Kidney tubule cell (primary cell): ENCODE data around the gene ALG2.

Experiments used
- DNase-seq: peaks from one replicate; pipeline ENCODE4 v3.0.0-alpha.2; 2018; ENCODE audit warnings: low spot score

ALG2 gene

DNA sequence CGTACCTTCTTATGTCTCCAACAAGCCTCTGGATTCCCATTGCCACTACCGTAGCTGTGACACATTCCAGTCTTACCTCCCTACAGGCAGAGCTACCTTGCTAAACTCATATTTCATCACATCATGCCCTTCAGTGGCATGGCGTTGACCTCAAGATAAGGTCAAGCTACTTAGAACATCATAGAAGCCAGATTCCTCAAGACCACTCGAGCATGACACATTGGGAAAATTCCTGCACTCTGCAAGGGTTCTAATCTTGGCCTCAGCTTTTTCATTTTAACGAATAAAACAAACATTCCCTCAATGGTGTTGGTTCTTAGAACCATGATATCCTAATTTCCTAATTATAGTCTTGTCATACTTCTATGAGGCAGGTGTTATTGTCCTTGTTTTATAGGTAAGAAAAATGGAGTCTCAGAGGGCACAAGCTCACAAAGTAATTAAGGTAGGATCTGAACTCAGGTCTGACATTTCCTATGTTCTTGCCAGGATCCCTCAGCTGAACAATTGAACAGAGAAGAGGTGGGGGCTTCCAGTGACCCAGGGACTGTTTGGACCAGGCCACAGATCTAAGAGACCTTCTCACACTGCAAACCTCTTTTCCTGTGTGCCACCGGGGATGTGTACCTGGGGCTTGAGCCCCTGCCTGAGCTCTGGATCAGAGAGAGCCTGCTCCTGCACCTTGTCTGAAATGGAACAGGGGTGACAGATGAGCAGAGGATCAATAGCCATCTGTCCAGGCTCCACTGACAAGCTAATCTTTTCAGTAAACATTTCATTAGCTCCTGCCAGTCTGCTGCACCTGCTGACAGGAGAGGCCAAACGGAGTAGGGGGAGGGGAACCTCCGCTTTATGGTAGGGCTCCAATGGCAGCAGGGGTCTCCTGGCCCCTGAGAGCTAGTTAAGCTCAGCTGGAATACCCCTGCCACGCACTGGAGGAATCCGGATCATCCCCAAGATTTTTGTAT, 49.3 kb downstream of the ALG2 start:
- DNase-seq: peak; percentile 77

DNA sequence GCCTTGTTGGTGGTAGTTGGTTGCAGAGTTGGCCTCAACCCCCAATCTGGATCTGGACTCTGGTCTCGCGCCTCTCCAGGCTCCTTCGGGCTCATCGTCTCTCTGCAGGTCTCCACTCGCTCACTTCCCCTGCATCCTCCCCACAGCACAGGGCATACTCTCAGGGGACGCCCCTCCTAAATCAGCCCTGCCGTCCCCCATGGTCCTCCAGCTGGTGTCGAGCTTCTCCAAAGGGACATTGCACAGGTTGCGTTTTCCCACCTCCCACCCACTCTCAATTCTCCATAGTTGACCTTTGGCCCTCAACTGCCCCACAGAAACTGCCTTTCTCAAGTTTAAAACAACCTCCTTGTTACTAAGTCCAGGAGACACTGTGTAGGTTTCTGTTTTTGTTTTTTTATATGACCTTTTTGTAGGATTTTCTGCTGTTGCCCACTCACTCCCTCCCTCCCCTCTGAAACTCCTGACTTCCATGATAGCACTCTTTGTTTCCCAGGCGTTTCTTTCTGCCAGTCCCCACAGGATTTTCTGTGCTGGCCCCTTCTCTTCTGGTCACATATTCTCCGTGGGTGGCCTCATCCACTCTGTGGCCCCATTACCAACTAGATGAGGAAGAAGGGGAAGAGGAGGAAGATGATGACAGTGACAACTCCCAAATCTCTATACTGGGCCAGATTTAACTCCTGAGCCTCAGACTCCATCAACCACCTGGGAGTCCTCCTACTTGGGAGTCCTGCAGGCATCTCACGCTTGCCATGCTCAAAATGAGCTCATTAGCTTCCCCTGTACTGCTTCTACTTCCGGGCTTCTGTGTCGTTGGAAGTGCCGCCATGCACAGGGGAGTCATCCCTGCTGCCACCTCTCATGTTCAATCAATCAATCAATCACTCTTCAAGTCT, 50.3 kb downstream of the ALG2 start:
- DNase-seq: no peak

DNA sequence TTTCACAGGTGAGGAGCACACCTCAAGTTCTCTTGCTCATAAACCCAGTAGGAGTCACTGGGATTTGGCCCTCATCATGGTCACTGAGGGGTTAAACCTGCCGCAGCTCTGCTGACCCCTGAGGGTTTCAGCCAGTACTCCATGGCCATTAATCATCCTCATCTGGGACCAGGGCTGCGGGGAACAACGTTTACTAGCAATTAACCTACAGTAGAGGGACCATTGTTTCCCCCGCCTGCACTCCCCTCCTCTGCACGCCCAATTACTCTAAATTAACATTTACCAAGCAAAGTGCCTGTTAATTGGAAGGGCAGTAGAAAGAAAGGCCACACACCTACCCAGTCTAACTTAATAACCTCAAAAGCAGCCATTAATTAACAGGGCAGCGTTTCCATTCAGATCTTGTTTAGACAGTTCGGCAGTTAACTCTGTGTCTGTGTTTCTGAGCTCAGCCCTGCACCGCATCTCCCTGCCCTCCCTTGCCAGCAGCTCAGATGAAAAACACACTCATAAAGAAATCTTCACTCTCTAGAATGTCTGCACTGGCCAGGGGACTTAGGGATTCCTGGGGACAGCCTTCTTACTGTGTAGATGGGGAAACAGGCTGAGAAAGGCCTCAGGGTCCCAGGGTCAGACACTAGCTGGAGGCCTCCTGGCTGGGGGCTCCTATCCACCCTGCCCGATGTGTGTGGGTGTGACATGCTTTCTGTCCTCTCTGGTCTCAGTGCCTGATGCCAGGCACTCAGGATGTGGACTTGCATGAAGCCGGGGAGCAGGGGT, 51.6 kb downstream of the ALG2 start:
- DNase-seq: no peak

DNA sequence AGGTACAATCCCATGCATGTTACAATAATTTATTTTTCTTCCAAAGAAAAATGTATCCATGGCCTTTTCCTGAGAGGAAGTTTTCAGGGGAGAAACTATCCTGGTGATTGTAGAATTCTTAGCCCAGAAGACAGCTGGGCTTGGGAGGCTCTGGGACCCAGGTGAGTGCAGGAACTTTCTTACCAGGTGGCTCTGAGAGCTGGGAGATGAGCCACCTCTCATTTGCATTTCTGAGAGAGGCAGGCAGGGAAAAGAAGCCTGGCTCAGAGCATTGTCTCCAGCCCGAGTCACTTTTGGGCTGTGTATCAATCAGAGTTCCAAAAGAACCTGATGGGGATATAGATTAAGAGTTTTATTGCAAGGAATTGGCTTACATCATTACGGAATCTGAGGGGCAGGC, 52.7 kb downstream of the ALG2 start:
- DNase-seq: no peak

DNA sequence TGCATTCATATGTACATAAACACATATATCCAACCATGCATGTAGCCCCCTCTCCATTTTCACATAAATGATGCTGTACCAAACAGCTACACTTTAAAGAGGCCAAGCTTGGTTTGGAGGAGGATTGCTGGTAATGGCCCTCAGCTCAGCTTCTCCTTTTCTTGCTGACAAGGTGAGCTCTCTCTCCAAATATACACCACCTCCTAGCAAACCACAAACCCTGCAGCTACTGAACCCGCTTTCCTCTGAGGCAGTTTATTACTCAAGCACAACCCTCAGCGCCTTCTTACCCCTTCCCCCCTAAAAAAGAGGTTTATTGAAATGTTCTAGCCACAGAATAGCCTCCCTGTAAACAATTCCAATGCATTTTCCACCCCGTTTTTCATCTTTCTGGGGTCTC, 54.0 kb downstream of the ALG2 start:
- DNase-seq: no peak

DNA sequence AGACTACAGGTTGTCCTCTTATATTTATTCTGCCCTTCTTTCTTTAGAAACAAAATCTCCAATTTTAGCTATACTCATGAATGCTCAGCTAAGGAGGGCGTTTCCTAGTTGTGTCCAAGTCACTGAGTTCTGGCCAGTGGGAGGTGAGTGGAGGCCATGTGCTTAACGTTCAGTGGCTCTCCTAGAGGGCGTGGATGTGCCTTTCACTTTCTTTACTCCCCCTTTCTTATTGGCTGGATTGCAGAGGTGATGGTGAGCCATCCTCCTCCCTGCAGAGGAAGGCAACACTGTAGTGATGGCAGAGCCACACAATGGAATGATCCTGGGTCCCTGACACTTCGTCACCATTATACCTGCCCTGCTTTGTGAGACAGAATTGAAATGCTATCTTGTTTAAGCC, 54.6 kb downstream of the ALG2 start:
- no peak for DNase-seq
